ENCODE data around the gene OR2T35. TPM values are rescaled to one million over a fixed set of nuclear protein-coding genes. Genes with fewer than 3 reads are reported as not detected.

Gene OR2T35
- total and polyA plus RNA-seq, 3 donors from 2014 or later, result not detected

Small RNAs within 50 kb of the gene (small RNA-seq; reads per million reads assigned to genes)
- gene RF00019, result 0 reads per million in 2 donors

Other genes with a start within 250 kb of the OR2T35 start
- gene OR2T1, start 242.2 kb downstream of the OR2T35 start, total RNA-seq, result not detected
- gene OR2T1, start 242.2 kb downstream of the OR2T35 start, polyA plus RNA-seq (ENCODE audit: insufficient read depth, low read depth, low replicate concordance), result not detected
- gene OR2T2, start 199.6 kb downstream of the OR2T35 start, total RNA-seq, result not detected
- not detected for gene OR2T2, start 199.6 kb downstream of the OR2T35 start, polyA plus RNA-seq (ENCODE audit: insufficient read depth, low read depth, low replicate concordance)
- gene OR2T3, start 171.9 kb downstream of the OR2T35 start, total RNA-seq, result not detected
- gene OR2T3, start 171.9 kb downstream of the OR2T35 start, polyA plus RNA-seq (ENCODE audit: insufficient read depth, low read depth, low replicate concordance), result not detected
- gene OR2T5, start 156.7 kb downstream of the OR2T35 start, total RNA-seq, result not detected
- gene OR2T5, start 156.7 kb downstream of the OR2T35 start, polyA plus RNA-seq (ENCODE audit: insufficient read depth, low read depth, low replicate concordance), result not detected
- not detected for gene OR2G6, start 137.2 kb downstream of the OR2T35 start, total RNA-seq
- not detected for gene OR2G6, start 137.2 kb downstream of the OR2T35 start, polyA plus RNA-seq (ENCODE audit: insufficient read depth, low read depth, low replicate concordance)
- not detected for gene OR2T29, start 82.5 kb downstream of the OR2T35 start, total RNA-seq
- gene OR2T29, start 82.5 kb downstream of the OR2T35 start, polyA plus RNA-seq (ENCODE audit: insufficient read depth, low read depth, low replicate concordance), result not detected
- not detected for gene OR2T34, start 70.5 kb downstream of the OR2T35 start, total RNA-seq
- gene OR2T34, start 70.5 kb downstream of the OR2T35 start, polyA plus RNA-seq (ENCODE audit: insufficient read depth, low read depth, low replicate concordance), result not detected
- gene OR2T10, start 47.6 kb downstream of the OR2T35 start, total RNA-seq, result not detected
- gene OR2T10, start 47.6 kb downstream of the OR2T35 start, polyA plus RNA-seq (ENCODE audit: insufficient read depth, low read depth, low replicate concordance), result not detected
- gene OR2T11, start 10.2 kb downstream of the OR2T35 start, total RNA-seq, result not detected
- gene OR2T11, start 10.2 kb downstream of the OR2T35 start, polyA plus RNA-seq (ENCODE audit: insufficient read depth, low read depth, low replicate concordance), result not detected
- gene OR2T27, start 10.2 kb upstream of the OR2T35 start, total RNA-seq, result not detected
- gene OR2T27, start 10.2 kb upstream of the OR2T35 start, polyA plus RNA-seq (ENCODE audit: insufficient read depth, low read depth, low replicate concordance), result not detected
- under 1 TPM in 1 of 2 donors, not detected in 1; 0.43 TPM for gene OR14I1, start 57.5 kb upstream of the OR2T35 start, total RNA-seq
- gene OR14I1, start 57.5 kb upstream of the OR2T35 start, polyA plus RNA-seq (ENCODE audit: insufficient read depth, low read depth, low replicate concordance), result not detected
- gene LYPD8, start 110.5 kb upstream of the OR2T35 start, total RNA-seq, result under 1 TPM; 0.43 to 0.79 TPM
- 0.91 TPM for gene LYPD8, start 110.5 kb upstream of the OR2T35 start, polyA plus RNA-seq (ENCODE audit: insufficient read depth, low read depth, low replicate concordance)
- 10 to 100 TPM; 31.1 to 31.5 TPM for gene SH3BP5L, start 180.6 kb upstream of the OR2T35 start, total RNA-seq
- gene SH3BP5L, start 180.6 kb upstream of the OR2T35 start, polyA plus RNA-seq (ENCODE audit: insufficient read depth, low read depth, low replicate concordance), result 26.8 TPM
- 10 to 100 TPM; 57.3 to 65.0 TPM for gene ZNF672, start 192.9 kb upstream of the OR2T35 start, total RNA-seq
- gene ZNF672, start 192.9 kb upstream of the OR2T35 start, polyA plus RNA-seq (ENCODE audit: insufficient read depth, low read depth, low replicate concordance), result 28.4 TPM
- gene ZNF692, start 213.8 kb upstream of the OR2T35 start, total RNA-seq, result 10 to 100 TPM; 86.2 to 89.4 TPM
- 82.9 TPM for gene ZNF692, start 213.8 kb upstream of the OR2T35 start, polyA plus RNA-seq (ENCODE audit: insufficient read depth, low read depth, low replicate concordance)

Measured in testis (tissue), 3 donors.